Measurements from ENCODE around the gene ZFAND2A. TPM values are rescaled to one million over a fixed set of nuclear protein-coding genes. Genes with fewer than 3 reads are reported as not detected.
A peak's percentile ranks its signal among the peaks of the same experiment; 100 is the strongest.
"Not testable (repeated sequence)": the region's sequence is repeated elsewhere in the genome, so short reads cannot be mapped to it uniquely, and the experiment has no call there.

The ZFAND2A gene
- total RNA-seq (2014; rRNA removed; shearing (Covaris generic); ENCODE audit: low replicate concordance): 49.9 and 71.8 TPM in 2 replicates

- H3K4me3 ChIP-seq: peak within 1 kb of the TSS; percentile 97
- DNase-seq: peak; percentile 98
- H3K9me3 ChIP-seq: no peaks in the 10 kb centered on the region
- no peaks in the 10 kb centered on the region for H3K27me3 ChIP-seq
- H3K36me3 ChIP-seq: peaks cover 41% of the 10 kb centered on the region
Measured at GRCh38 chr7:1159891-1160669, at the start of gene ZFAND2A. ZFAND2A (minus strand) TSS chr7:1160196; CDS start chr7:1158212, 1,984 bp downstream.

- no peak for DNase-seq
- Histone ChIP-seq H3K36me3 (no peaks in the 10 kb centered on the region), H3K27me3 (no peaks in the 10 kb centered on the region; the same call in 1 of the 2 replicates), H3K4me3 (no peak overlapping the region), H3K9me3 (no peaks in the 10 kb centered on the region)
Measured at GRCh38 chr7:1209097-1209496, 49.1 kb upstream of the ZFAND2A start.

GRCh38 chr7:1205742-1206141 lies 45.7 kb upstream of the ZFAND2A start:
- H3K27me3 ChIP-seq, H3K9me3 ChIP-seq, H3K4me3 ChIP-seq, DNase-seq, H3K36me3 ChIP-seq: not testable (repeated sequence)

- Histone ChIP-seq H3K36me3 (no peaks in the 10 kb centered on the region), H3K9me3 (no peaks in the 10 kb centered on the region), H3K4me3 (no peak overlapping the region), H3K27me3 (no peaks in the 10 kb centered on the region)
- DNase-seq: peak; percentile 65
Measured at GRCh38 chr7:1204460-1205140, 44.6 kb upstream of the ZFAND2A start.

- H3K36me3 ChIP-seq, H3K4me3 ChIP-seq, H3K27me3 ChIP-seq, DNase-seq, H3K9me3 ChIP-seq: not testable (repeated sequence)
Measured at GRCh38 chr7:1202914-1203313, 42.9 kb upstream of the ZFAND2A start.

- H3K9me3 ChIP-seq: no peaks in the 10 kb centered on the region
- no peak for DNase-seq
- no peaks in the 10 kb centered on the region for H3K27me3 ChIP-seq
- H3K4me3 ChIP-seq: no peak overlapping the region
- no peaks in the 10 kb centered on the region for H3K36me3 ChIP-seq
Measured at GRCh38 chr7:1201916-1202315, 41.9 kb upstream of the ZFAND2A start.

GRCh38 chr7:1200045-1200444 lies 40.0 kb upstream of the ZFAND2A start:
- H3K4me3 ChIP-seq: no peak overlapping the region
- H3K9me3 ChIP-seq: no peaks in the 10 kb centered on the region
- H3K36me3 ChIP-seq: no peaks in the 10 kb centered on the region
- no peaks in the 10 kb centered on the region for H3K27me3 ChIP-seq
- DNase-seq: no peak

GRCh38 chr7:1197997-1198625 lies 38.1 kb upstream of the ZFAND2A start:
- H3K27me3 ChIP-seq: no peaks in the 10 kb centered on the region
- DNase-seq: peak; percentile 85
- no peaks in the 10 kb centered on the region for H3K9me3 ChIP-seq
- no peak overlapping the region for H3K4me3 ChIP-seq
- H3K36me3 ChIP-seq: no peaks in the 10 kb centered on the region

GRCh38 chr7:1196950-1197349 lies 37.0 kb upstream of the ZFAND2A start:
- H3K27me3 ChIP-seq: no peaks in the 10 kb centered on the region
- no peaks in the 10 kb centered on the region for H3K36me3 ChIP-seq
- no peak for DNase-seq
- H3K4me3 ChIP-seq: no peak overlapping the region
- H3K9me3 ChIP-seq: no peaks in the 10 kb centered on the region

- DNase-seq, H3K27me3 ChIP-seq, H3K36me3 ChIP-seq, H3K4me3 ChIP-seq, H3K9me3 ChIP-seq: not testable (repeated sequence)
Measured at GRCh38 chr7:1196441-1196840, 36.4 kb upstream of the ZFAND2A start.

- H3K4me3 ChIP-seq: no peak overlapping the region
Measured at GRCh38 chr7:1193593-1194424, 33.8 kb upstream of the ZFAND2A start.

GRCh38 chr7:1192171-1192676 lies 32.2 kb upstream of the ZFAND2A start:
- peak; percentile 68 for DNase-seq
- H3K36me3 ChIP-seq: no peaks in the 10 kb centered on the region
- no peak overlapping the region for H3K4me3 ChIP-seq
- H3K9me3 ChIP-seq: no peaks in the 10 kb centered on the region
- peaks cover 1% of the 10 kb centered on the region; the same call in 1 of the 2 replicates for H3K27me3 ChIP-seq

More at GRCh38 chr7:1193593-1194424, 33.8 kb upstream of the ZFAND2A start:
- peak; percentile 76 for DNase-seq
- Histone ChIP-seq H3K9me3 (no peaks in the 10 kb centered on the region), H3K36me3 (no peaks in the 10 kb centered on the region), H3K27me3 (no peaks in the 10 kb centered on the region)

GRCh38 chr7:1189986-1190772 lies 30.2 kb upstream of the ZFAND2A start:
- no peaks in the 10 kb centered on the region for H3K9me3 ChIP-seq

GRCh38 chr7:1188720-1189294 lies 28.8 kb upstream of the ZFAND2A start:
- no peak for DNase-seq
- H3K36me3 ChIP-seq: no peaks in the 10 kb centered on the region
- H3K4me3 ChIP-seq: no peak overlapping the region
- H3K9me3 ChIP-seq: no peaks in the 10 kb centered on the region
- H3K27me3 ChIP-seq: peaks cover 6% of the 10 kb centered on the region; the same call in 1 of the 2 replicates

More at GRCh38 chr7:1189986-1190772, 30.2 kb upstream of the ZFAND2A start:
- no peaks in the 10 kb centered on the region for H3K36me3 ChIP-seq
- H3K27me3 ChIP-seq: peaks cover 6% of the 10 kb centered on the region; the same call in 1 of the 2 replicates
- no peak for DNase-seq
- H3K4me3 ChIP-seq: no peak overlapping the region

GRCh38 chr7:1187127-1187526 lies 27.1 kb upstream of the ZFAND2A start:
- Histone ChIP-seq H3K27me3 (peaks cover 6% of the 10 kb centered on the region; the same call in 1 of the 2 replicates), H3K36me3 (no peaks in the 10 kb centered on the region), H3K4me3 (no peak overlapping the region), H3K9me3 (no peaks in the 10 kb centered on the region)
- no peak for DNase-seq
